ENCODE data around the gene IGF2R. TPM values are rescaled to one million over a fixed set of nuclear protein-coding genes. Genes with fewer than 3 reads are reported as not detected.

IGF2R gene
- total and polyA plus RNA-seq, 5 donors from 2014 or later = 8.8 to 71.2 (median 10.0) TPM

DNA sequence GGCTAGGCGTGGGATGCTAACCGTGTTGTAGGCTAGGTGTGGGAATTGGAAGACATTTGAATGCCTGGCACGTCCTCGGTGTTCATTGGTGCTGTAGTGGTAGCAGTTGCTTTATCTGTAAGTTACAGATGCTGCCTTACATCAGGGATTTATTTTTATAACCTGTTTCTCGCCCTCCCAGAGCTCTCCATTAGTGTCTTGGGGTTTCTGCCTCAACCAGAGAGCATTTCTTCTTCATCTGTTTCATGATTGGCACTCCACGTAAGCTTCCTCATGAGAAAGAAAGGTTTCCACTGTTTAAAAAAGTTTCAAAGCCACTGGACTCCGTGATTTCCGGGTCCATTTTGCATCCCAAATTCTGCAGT is 9.0 kb downstream of the IGF2R start:
- H3K27ac Mint-ChIP-seq = peak overlapping the region; percentile 91 to 95 (median 91)
- no peaks in the 10 kb centered on the region for H3K9me3 ChIP-seq (ENCODE audit: control insufficient read depth in 2 of 2, low read length in 2 of 2)
- no peaks in the 10 kb centered on the region for H3K36me3 Mint-ChIP-seq
- peak overlapping the region; percentile 43 for H3K4me3 ChIP-seq (ENCODE audit: low read depth, low read length)
- peaks cover 82% of the 10 kb centered on the region for H3K4me1 ChIP-seq (ENCODE audit: control insufficient read depth, insufficient read depth, low read length, poor library complexity, severe bottlenecking)
- no peaks in the 10 kb centered on the region for H3K9me3 Mint-ChIP-seq
- peak overlapping the region; percentile 51 to 67 (median 66) for H3K4me3 Mint-ChIP-seq
- no peaks in the 10 kb centered on the region for H3K27me3 Mint-ChIP-seq
- DNase-seq (no peak), ATAC-seq (ENCODE audit: low read depth in 2 of 2) (no peak)
- H3K27ac ChIP-seq (ENCODE audit: insufficient read depth, low read length, poor library complexity, severe bottlenecking) = peak overlapping the region; percentile 68
- no peaks in the 10 kb centered on the region for H3K36me3 ChIP-seq (ENCODE audit: control insufficient read depth, insufficient read depth, low read length)
- no peaks in the 10 kb centered on the region for H3K27me3 ChIP-seq (ENCODE audit: control insufficient read depth, insufficient read depth, low read length)
- H3K4me1 Mint-ChIP-seq = peaks cover 51 to 95% (median 84%) of the 10 kb centered on the region in 4 donors

DNA sequence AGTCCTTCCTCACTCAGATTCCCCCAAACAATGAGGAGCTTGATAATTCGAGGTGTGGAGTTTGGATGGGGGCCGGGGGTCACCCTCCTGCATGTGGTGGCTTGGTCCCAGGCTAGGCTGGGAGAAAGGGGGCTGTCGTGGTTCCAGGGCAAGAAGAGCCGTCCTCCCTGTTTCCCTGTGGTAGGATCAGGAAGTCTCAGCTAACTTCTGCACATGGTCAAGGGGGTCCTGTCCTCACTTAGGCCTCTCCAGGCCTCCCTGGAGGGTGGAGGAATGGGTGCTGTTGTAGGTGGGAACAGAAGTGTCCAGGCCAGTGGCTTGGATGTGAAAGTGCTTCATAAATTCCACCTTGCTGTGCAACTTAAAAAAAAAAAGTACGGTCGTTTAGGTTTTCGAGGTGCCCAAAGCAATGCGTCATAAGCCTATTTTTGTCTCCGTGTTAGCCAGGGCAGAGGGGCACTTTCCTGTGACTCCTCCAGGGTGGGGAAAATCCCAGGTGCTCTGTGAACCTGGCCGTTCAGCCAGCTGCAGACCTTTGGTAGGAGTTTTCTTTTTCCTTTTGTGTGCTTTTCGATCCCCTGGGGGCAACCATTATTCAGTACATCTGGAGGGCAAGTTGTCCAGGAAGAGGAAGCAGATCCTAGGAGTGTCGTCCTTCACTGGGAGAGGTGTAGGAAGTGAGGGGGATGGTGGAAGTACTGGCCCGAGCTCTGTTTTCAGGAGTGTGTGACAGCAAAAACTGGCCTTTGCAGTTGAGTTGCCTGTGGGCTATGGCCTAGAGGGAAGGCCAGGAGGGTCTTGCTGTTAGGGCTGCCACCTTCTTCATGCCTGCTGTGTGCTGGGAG is 9.6 kb downstream of the IGF2R start:
- peak overlapping the region; percentile 68 for H3K27ac ChIP-seq (ENCODE audit: insufficient read depth, low read length, poor library complexity, severe bottlenecking)
- H3K36me3 ChIP-seq (ENCODE audit: control insufficient read depth, insufficient read depth, low read length) = no peaks in the 10 kb centered on the region
- Mint-ChIP-seq H3K36me3 (no peaks in the 10 kb centered on the region), H3K4me1 (peaks cover 46 to 95% (median 84%) of the 10 kb centered on the region in 4 donors), H3K27ac (peak overlapping the region; percentile 91 to 97 (median 91)), H3K4me3 (peak overlapping the region; percentile 51 to 71 (median 66)), H3K9me3 (no peaks in the 10 kb centered on the region), H3K27me3 (no peaks in the 10 kb centered on the region)
- H3K9me3 ChIP-seq (ENCODE audit: control insufficient read depth in 2 of 2, low read length in 2 of 2) = no peaks in the 10 kb centered on the region
- no peaks in the 10 kb centered on the region for H3K27me3 ChIP-seq (ENCODE audit: control insufficient read depth, insufficient read depth, low read length)
- ATAC-seq (ENCODE audit: low read depth in 2 of 2) (no peak), DNase-seq (peak in 1 of 3 donors; percentile 53)
- H3K4me1 ChIP-seq (ENCODE audit: control insufficient read depth, insufficient read depth, low read length, poor library complexity, severe bottlenecking) = peaks cover 82% of the 10 kb centered on the region
- H3K4me3 ChIP-seq (ENCODE audit: low read depth, low read length) = peak overlapping the region; percentile 43

DNA sequence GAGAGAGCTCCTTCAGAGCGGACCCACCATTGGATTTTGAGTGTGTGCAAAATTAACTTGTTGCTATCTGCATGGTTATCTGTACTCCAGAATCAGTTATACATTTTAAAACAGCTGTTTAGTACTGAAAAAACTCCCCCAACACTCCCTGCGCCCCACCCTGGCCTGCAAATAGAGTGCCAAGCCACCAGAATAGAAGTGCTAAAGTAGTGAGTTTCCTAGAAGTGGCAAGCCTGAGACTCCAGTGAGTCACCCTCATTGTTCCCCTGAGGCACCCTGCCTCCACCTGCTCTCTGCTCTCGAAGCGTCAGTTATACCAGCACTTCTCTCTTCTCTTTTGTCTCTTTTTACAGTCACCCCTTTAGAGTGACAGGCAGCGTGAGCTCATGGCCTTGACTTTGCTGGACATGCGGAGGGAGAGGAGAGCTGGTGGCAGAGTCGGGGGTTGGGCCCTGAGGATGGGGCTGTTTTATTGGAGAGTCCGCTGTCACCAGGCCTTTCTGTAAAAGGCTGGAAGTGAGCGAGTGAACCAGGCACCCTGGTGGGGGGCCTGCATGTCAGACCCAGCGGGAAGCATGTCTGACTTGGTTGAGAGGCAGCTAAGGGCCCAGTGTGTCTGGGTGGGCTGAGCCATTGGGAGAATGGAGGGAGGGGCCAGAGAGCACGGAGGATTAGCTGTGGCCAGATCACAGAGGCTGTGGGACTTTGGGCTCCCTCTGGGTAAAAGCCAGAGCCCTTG is 10.4 kb downstream of the IGF2R start:
- H3K4me1 ChIP-seq (ENCODE audit: control insufficient read depth, insufficient read depth, low read length, poor library complexity, severe bottlenecking) = peaks cover 82% of the 10 kb centered on the region
- H3K27ac ChIP-seq (ENCODE audit: insufficient read depth, low read length, poor library complexity, severe bottlenecking) = peak overlapping the region; percentile 68
- peak in 1 of 3 donors; percentile 92 for DNase-seq
- Mint-ChIP-seq H3K36me3 (no peaks in the 10 kb centered on the region), H3K4me3 (peak overlapping the region; percentile 66 to 73 (median 69)), H3K4me1 (peaks cover 41 to 95% (median 82%) of the 10 kb centered on the region in 4 donors), H3K27me3 (no peaks in the 10 kb centered on the region), H3K27ac (peak overlapping the region; percentile 91 to 97 (median 91)), H3K9me3 (no peaks in the 10 kb centered on the region)
- no peaks in the 10 kb centered on the region for H3K27me3 ChIP-seq (ENCODE audit: control insufficient read depth, insufficient read depth, low read length)
- H3K36me3 ChIP-seq (ENCODE audit: control insufficient read depth, insufficient read depth, low read length) = no peaks in the 10 kb centered on the region
- H3K9me3 ChIP-seq (ENCODE audit: control insufficient read depth in 2 of 2, low read length in 2 of 2) = no peaks in the 10 kb centered on the region
- ATAC-seq (ENCODE audit: low read depth in 2 of 2) = peak; percentile 91 to 94
- peak overlapping the region; percentile 43 for H3K4me3 ChIP-seq (ENCODE audit: low read depth, low read length)

DNA sequence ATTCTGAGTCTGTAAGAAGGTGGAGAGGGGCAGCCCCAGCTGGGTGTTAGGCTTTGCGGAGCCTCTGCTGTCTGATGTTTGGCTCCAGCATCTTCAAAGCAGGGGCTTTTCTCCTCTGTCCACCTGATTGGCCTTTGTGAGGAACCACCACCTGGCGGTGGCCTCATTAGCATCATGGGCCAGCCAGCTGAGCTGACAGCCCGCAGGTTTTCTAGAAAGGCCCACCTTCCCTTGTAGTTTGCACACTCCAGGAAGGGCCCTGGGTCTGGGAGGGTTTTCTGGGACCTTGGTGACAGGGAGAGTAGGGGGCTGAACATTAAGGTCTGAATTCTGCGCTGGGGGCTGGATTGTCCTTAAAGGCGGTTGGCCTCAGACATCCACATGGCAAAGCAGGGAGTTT is 11.6 kb downstream of the IGF2R start:
- peak overlapping the region in 2 of 3 donors; percentile 91 to 97 for H3K27ac Mint-ChIP-seq
- peaks cover 41 to 94% (median 78%) of the 10 kb centered on the region in 4 donors for H3K4me1 Mint-ChIP-seq
- Histone ChIP-seq H3K9me3 (ENCODE audit: control insufficient read depth in 2 of 2, low read length in 2 of 2) (no peaks in the 10 kb centered on the region), H3K36me3 (ENCODE audit: control insufficient read depth, insufficient read depth, low read length) (no peaks in the 10 kb centered on the region), H3K27me3 (ENCODE audit: control insufficient read depth, insufficient read depth, low read length) (no peaks in the 10 kb centered on the region), H3K27ac (ENCODE audit: insufficient read depth, low read length, poor library complexity, severe bottlenecking) (no peak overlapping the region), H3K4me3 (ENCODE audit: low read depth, low read length) (peak overlapping the region; percentile 67), H3K4me1 (ENCODE audit: control insufficient read depth, insufficient read depth, low read length, poor library complexity, severe bottlenecking) (peaks cover 80% of the 10 kb centered on the region)
- H3K27me3 Mint-ChIP-seq = no peaks in the 10 kb centered on the region
- no peaks in the 10 kb centered on the region for H3K9me3 Mint-ChIP-seq
- peaks cover 3% of the 10 kb centered on the region for H3K36me3 Mint-ChIP-seq
- no peak for DNase-seq
- peak overlapping the region; percentile 61 to 94 (median 85) for H3K4me3 Mint-ChIP-seq
- no peak for ATAC-seq (ENCODE audit: low read depth in 2 of 2)

DNA sequence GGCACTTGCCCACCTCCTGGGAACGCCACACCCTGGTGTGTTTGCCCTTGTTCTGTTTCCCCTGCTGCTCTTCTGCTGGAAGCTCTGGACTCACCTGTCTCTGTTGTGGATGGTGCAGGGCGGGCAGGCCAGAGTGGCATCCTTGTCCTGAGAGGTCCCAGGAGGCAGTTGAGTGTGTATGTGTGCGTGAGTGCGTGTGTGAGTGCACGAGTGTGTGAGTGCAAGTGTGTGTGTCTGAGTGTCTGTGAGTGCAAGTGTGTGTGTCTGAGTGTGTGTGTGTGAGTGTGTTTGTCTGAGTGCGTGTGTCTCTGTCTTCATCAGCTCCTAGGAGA is 12.2 kb downstream of the IGF2R start:
- DNase-seq = no peak
- Mint-ChIP-seq H3K9me3 (no peaks in the 10 kb centered on the region), H3K4me3 (peak overlapping the region; percentile 61 to 94 (median 85)), H3K36me3 (peaks cover 4% of the 10 kb centered on the region), H3K4me1 (peaks cover 36 to 96% (median 79%) of the 10 kb centered on the region in 4 donors), H3K27me3 (no peaks in the 10 kb centered on the region), H3K27ac (peak overlapping the region; percentile 91 to 98 (median 97))
- Histone ChIP-seq H3K4me1 (ENCODE audit: control insufficient read depth, insufficient read depth, low read length, poor library complexity, severe bottlenecking) (peaks cover 80% of the 10 kb centered on the region), H3K4me3 (ENCODE audit: low read depth, low read length) (peak overlapping the region; percentile 67), H3K27me3 (ENCODE audit: control insufficient read depth, insufficient read depth, low read length) (no peaks in the 10 kb centered on the region), H3K9me3 (ENCODE audit: control insufficient read depth in 2 of 2, low read length in 2 of 2) (no peaks in the 10 kb centered on the region), H3K27ac (ENCODE audit: insufficient read depth, low read length, poor library complexity, severe bottlenecking) (peak overlapping the region; percentile 84), H3K36me3 (ENCODE audit: control insufficient read depth, insufficient read depth, low read length) (no peaks in the 10 kb centered on the region)
- no peak for ATAC-seq (ENCODE audit: low read depth in 2 of 2)

GRCh38 chr6:159981403-159982245 is 12.7 kb downstream of the IGF2R start:
- H3K4me1 ChIP-seq (ENCODE audit: control insufficient read depth, insufficient read depth, low read length, poor library complexity, severe bottlenecking) = peaks cover 79% of the 10 kb centered on the region
- peak overlapping the region; percentile 84 for H3K27ac ChIP-seq (ENCODE audit: insufficient read depth, low read length, poor library complexity, severe bottlenecking)
- peak; percentile 51 to 52 for ATAC-seq (ENCODE audit: low read depth in 2 of 2)
- H3K4me1 Mint-ChIP-seq = peaks cover 35 to 99% (median 81%) of the 10 kb centered on the region in 4 donors
- H3K9me3 ChIP-seq (ENCODE audit: control insufficient read depth in 2 of 2, low read length in 2 of 2) = no peaks in the 10 kb centered on the region
- H3K36me3 ChIP-seq (ENCODE audit: control insufficient read depth, insufficient read depth, low read length) = no peaks in the 10 kb centered on the region
- H3K27me3 Mint-ChIP-seq = no peaks in the 10 kb centered on the region
- H3K27me3 ChIP-seq (ENCODE audit: control insufficient read depth, insufficient read depth, low read length) = no peaks in the 10 kb centered on the region
- peak overlapping the region; percentile 91 to 98 (median 97) for H3K27ac Mint-ChIP-seq
- H3K4me3 ChIP-seq (ENCODE audit: low read depth, low read length) = peak overlapping the region; percentile 67
- no peaks in the 10 kb centered on the region for H3K9me3 Mint-ChIP-seq
- H3K36me3 Mint-ChIP-seq = peaks cover 4% of the 10 kb centered on the region
- peak overlapping the region; percentile 61 to 94 (median 85) for H3K4me3 Mint-ChIP-seq
- peak; percentile 39 to 86 (median 45) for DNase-seq
